GM19397 (cell line): Measurements from ENCODE around the gene YWHAE.
"Not testable (repeated sequence)": the region's sequence is repeated elsewhere in the genome, so short reads cannot be mapped to it uniquely, and the experiment has no call there.

Experiments used
- ATAC-seq: cut with Tn5 transposase; IDR thresholded peaks from one replicate; pipeline ENCODE4 v1.9.1; 2021; ENCODE audit warnings: mild to moderate bottlenecking, moderate library complexity; ENCODE audit not compliant: unreplicated experiment

Gene YWHAE

GRCh38 chr17:1375615-1376014, 24.4 kb downstream of the YWHAE start:
- ATAC-seq, result no peak

- no peak for ATAC-seq
These were observed 25.4 kb downstream of the YWHAE start for GRCh38 chr17:1374431-1375177.

DNA sequence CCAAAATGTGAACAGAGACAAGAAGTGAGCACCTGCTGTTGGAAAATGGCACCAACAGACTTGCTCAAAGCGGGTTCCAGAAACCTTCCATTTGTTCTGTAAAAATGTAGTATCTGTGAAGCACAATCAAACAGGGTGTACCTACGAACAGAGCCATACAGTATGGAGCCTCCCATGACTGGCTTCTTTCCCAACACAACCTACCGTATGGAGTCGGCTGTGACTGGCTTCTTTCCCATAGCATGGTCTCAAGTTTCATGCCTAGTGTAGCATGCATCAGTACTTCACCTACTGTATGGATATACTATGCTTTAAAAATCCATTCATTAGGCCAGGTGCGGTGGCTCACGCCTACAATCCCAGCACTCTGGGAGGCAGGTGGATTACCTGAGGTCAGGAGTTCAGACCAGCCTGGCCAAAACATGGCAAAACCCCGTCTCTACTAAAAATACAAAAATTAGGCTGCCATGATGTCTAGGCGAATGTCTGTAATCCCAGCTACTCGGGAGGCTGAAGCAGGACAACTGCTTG, 26.2 kb downstream of the YWHAE start:
- no peak for ATAC-seq

- ATAC-seq, result no peak
These were observed 27.4 kb downstream of the YWHAE start for GRCh38 chr17:1372618-1373017.

DNA sequence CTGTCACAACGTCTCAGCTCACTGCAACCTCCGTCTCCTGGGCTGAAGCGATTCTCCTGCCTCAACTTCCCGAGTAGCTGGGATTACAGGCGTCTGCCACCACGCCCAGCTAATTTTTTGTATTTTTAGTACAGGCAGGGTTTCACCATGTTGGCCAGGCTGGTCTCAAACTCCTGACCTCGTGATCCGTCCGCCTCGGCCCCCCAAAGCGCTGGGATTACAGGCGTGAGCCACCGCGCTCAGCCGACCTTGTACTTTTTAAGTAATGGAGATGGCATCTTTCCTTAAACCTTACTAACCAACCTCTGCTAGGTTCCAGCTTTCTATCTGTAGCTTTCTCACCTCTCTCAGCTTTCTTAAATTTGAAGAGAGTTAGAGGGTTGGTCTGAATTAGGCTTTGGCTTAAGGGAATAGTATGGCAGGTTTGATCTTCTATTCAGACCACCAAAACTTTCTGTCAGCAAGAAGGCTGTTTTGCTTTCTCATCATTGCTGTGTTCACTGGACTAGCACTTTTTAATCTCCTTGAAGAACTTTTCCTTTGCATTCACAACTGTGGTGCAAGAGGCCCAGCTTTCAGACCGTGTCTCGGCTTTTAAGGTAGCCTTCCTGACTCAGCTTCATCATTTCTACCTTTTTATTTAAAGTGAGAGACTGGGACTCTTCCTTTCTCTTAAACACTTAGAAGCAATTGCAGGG, 28.0 kb downstream of the YWHAE start:
- no peak for ATAC-seq

- no peak for ATAC-seq
These were observed 31.4 kb downstream of the YWHAE start for GRCh38 chr17:1368588-1368987.

GRCh38 chr17:1367351-1367745, 32.7 kb downstream of the YWHAE start:
- no peak for ATAC-seq

- no peak for ATAC-seq
These were observed 33.8 kb downstream of the YWHAE start for GRCh38 chr17:1366234-1366633.

DNA sequence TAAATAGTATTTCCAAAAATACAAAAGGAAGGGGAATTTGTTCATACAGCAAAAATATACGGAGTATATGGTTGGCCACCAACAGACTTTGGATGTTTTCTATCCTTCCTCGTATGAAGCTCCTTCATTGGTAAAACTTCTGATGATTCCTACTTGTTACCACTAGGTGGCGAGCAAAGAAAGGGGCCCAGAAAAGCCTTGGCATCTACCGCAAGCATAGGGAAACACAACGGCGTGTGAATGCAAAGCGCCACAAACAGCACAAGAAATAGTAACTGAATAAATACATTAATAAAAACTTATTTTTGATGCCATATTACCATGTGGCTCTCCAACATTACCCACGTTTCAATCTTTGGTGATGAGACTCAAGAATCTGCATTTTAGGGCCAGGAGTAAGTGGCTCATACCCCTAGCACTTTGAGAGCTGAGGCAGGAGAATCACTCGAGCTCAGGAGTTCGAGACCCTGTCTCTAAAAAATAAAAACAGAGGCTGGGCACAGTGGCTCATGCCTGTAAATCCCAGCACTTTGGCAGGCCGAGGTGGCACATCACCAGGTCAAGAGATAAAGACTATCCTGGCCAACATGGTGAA, 34.5 kb downstream of the YWHAE start:
- ATAC-seq, result no peak

DNA sequence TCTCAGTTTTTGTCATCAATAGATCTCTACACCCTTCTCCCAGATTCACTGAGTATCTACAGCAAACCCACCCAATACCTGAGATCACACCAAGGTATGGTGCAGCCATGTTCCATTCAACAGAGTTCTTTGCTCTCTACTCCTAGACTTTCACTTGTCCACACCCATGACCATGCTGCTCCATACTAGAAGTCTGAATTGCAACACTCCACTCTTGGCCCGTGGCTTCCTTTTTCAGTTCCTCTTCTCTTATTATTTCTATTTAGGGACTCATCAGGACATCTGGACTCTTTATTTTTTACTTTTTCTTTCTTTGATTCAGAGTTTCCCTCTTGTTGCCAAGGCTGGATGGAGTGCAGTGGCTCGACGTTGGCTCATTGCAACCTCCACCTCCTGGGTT, 37.1 kb downstream of the YWHAE start:
- no peak for ATAC-seq

DNA sequence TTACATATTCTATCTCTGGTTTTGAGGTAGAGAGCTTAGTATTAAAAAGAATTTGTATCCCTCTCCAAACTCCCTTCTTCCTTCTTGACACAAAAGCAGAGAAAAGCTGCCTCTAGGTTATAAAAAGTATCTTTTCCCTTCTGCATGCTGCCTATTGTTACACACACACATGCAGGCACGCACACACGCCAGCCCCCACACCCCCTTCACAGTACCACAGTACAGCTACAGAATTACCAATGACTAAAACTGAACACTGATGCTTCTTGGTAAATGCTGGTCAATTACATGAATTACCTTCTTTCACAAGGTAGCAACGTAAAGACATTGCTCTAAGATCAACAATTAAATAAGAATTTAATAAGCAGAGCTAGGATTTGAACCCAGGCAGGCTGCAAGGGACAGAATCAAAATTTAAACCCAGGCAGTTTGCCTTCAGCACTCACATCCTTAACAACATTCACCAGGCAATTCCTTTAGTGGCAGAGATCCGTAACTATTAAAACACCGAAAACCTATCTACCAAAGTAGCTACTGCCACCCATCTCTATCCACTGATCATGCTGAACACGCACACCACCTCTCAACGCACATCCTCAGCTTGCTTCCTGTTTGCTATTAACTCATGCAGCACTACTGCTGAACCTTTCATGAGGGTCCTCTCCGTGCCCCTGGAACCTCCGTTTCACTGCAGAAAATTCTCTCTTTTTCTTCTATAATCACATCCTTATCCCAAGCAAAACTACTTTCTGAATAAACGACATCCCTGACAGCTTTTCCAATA, 37.8 kb downstream of the YWHAE start:
- ATAC-seq, result no peak

DNA sequence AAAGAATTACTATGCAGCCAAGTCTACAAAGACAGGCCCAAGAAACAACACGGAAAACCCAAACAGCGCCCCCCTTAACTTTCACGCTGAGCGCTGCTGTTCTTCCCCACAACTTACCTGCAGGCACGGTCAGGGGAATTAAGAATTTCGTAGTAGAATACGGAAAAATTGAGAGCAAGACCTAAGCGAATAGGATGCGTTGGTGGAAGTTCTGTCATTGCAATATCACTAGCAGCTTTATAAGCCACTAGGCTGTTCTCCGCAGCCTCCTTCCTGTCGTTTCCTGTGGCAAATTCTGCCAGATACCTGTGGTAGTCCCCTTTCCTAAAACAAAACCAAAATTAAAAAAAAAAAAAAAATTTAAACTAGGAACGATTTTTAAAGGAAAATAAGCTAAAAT, 39.0 kb downstream of the YWHAE start:
- ATAC-seq, result no peak

GRCh38 chr17:1360315-1360714, 39.7 kb downstream of the YWHAE start:
- ATAC-seq, result not testable (repeated sequence)

DNA sequence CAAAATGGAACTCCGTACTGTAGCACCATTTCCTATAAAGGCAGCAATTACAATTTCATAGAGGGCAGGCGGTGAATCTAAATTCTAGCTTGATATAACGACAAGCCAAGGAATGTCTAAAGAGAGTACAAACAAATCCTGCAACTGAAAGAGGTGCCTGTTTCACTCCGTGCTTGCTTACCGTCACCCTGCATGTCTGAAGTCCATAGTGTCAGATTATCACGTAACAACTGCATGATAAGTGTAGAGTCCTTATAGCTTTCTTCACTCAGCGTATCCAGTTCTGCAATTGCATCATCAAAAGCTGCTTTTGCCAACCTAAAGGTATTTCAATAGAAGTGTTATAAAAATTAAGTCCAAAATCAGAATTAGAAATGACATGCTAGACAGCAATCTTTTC, 46.0 kb downstream of the YWHAE start:
- no peak for ATAC-seq

- not testable (repeated sequence) for ATAC-seq
These were observed 47.5 kb downstream of the YWHAE start for GRCh38 chr17:1352530-1352929.

DNA sequence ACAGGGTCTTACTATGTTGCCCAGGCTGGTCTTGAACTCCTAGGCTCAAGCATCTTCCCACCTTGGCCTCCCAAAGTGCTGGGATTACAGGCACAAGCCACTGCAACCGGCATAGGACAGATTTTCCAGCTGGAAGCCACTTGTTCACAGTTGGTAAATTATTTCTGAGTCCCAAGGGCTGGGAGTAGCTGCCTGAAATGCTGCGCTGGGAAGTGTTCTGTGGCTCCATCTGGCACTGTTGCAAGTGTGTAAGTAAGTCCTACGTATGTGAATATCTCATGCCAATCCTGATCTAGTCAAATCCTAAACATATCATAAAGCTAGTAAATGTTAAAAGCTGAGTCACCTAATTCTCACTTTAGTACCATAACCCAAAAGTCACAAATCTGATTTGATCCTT, 48.1 kb downstream of the YWHAE start:
- no peak for ATAC-seq

- no peak for ATAC-seq
These were observed 48.7 kb downstream of the YWHAE start for GRCh38 chr17:1351275-1351674.

DNA sequence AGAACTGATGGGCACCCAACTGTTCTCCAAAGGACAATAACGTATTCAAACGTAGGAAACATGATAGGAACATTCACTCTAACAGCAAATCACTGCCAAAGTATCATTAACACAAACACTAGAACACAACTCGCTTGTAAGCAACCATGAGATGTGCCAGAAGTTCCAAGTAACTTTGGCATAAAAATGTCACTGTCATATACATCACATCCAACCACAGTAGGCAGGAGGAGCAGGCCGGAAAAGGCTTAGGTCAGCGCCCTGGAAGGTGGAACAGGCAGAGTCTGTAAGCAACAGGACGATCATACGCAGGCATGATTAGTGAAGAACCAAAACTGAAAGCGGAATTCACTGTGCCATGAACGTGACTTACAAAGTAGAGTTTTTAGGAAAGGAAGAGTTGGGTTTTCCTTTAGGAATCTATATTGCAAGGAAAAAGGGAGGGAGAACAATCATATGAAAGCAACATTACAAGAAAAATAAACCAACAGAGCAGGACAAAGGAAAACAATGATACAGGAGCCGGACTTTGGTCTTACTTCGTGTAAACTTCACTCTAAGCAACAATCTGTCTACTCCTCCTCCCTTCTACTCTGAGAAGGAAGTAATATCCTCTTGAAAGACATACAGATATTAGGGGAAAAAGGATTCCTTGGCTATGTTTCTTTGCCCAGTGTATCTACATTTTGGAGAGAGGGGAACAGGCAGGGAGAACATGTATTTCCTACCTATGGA, 52.3 kb downstream of the YWHAE start:
- ATAC-seq, result no peak

DNA sequence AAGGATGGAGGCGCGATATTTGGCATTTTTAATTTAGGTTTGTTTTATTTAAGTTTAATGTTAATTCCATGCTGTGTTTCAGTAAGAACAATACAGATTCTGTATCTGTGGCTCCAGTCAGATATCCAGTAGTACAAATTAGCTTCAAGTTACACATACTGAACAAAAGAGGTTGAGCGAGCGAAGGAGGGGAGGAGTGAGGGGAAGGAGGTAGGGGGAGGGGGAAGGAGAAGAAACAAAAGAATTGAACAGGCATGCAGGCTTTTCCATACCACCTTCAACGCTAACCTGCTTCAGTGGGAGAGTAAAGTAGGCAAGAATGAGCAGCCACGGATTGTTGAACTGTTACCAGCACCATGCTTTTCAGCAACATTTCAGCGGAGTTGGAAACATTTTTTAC, 55.5 kb downstream of the YWHAE start:
- ATAC-seq, result no peak

- ATAC-seq, result no peak
These were observed 56.5 kb downstream of the YWHAE start for GRCh38 chr17:1343554-1343953.

GRCh38 chr17:1340371-1340770, 59.7 kb downstream of the YWHAE start:
- ATAC-seq, result no peak
